NK-92 (cell line): ENCODE data around the gene CAMK2G.
"Not testable (repeated sequence)": the region's sequence is repeated elsewhere in the genome, so short reads cannot be mapped to it uniquely, and the experiment has no call there.

ENCODE experiments used
- DNase-seq: peaks from one replicate; lab custom pipeline; 2025; ENCODE audit not compliant: unreplicated experiment; lab: John Stamatoyannopoulos, UW

Gene CAMK2G

GRCh38 chr10:73841526-73842285 lies 32.6 kb downstream of the CAMK2G start:
- no peak for DNase-seq

GRCh38 chr10:73841061-73841421 lies 33.3 kb downstream of the CAMK2G start:
- no peak for DNase-seq

DNA sequence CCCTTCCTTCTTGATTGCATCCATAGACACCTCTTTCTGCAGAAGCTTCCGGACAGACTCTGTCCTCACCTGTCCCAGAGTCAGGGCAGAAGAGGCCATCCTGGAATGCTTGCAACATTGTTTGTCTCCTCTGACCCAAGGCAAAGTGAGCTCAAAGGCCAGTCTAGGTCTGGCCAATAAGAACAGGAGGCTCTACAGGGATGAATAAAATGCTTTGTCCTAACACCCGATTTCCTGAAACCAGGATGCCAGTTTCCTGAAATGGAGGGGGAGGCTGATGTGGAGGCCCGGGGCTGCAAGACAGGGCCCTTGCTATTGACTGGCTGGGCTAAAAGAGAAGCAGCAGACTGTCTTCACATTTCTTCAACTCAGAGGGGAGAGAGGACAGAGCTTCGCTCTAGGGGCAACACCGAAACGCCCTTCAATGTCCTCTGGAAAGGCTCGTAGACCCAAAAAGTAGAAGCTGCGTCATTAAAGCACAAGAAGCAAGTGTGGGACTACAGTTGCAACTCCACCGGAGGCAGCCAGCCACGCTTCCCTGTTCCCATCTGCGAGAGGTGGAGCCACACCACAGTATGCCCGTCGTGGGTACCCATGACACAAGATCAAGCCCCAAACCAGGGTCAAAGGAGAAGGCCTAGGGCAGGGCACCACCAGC lies 33.8 kb downstream of the CAMK2G start:
- DNase-seq = no peak

DNA sequence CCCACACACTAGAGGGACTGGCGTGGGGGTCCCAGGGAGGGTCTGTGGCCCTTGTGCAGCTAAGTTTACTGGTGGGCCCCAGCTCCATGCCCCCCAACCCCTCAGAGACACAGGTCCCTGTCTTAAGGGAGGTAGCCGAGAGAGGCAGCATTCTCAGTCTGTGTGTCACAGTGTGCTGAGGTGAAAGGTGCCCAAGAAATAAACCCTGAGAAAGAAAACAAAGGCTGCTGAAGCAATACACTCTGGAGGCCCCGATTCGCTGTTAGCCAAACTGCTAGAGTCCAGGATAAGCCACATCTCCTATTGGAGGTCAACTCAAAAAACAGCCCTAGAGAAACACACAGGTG lies 34.3 kb downstream of the CAMK2G start:
- no peak for DNase-seq

- no peak for DNase-seq
Observed at GRCh38 chr10:73839276-73839966, 34.9 kb downstream of the CAMK2G start.

- no peak for DNase-seq
Observed at GRCh38 chr10:73838827-73839226, 35.5 kb downstream of the CAMK2G start.

- no peak for DNase-seq
Observed at GRCh38 chr10:73838008-73838567, 36.3 kb downstream of the CAMK2G start.

- no peak for DNase-seq
Observed at GRCh38 chr10:73837072-73837471, 37.3 kb downstream of the CAMK2G start.

DNA sequence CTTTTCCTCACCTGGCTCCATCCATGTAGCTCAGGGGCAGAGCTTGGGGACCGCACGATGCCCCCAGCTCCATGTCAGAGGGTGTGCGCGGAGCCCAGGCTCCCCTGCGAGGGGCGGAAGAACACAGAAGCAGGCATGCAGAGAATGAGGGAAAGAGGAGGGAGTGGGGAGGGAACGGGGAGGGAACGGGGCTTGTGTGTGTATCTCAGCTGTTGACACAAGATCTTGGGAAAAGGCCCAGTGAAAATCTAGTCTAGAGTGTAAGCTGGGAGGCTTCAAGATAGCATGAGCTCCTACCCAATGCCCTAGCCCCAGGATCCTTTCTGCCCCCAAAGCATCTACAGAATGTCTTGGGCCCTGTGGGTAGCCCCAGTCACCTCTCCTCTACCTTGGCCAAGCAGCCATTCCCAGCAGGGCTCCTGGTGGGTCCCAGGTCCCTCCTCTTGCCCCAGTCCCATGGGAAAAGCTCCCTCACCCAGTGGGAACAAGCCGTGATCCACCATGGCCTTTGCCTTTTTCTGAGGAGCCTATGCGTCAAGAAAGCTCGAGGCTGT lies 37.9 kb downstream of the CAMK2G start:
- DNase-seq = no peak

DNA sequence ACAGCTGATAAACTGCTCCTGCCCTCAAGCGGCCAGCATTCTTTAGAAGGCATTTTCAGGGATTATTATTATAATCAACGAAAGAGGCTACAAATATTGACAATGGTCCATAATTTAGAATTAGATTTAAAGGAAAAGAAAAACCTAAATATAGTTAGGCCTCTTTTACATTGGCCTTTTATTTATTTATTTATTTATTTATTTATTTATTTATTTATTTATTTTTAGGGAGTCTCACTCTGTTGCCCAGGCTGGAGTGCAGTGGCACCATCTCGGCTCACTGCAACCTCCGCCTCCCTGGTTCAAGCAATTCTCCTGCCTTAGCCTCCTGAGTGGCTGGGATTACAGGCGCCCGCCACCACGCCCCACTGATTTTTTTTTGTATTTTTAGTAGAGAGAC lies 45.3 kb downstream of the CAMK2G start:
- not testable (repeated sequence) for DNase-seq

GRCh38 chr10:73828161-73828560 lies 46.2 kb downstream of the CAMK2G start:
- DNase-seq = no peak

- DNase-seq = no peak
Observed at GRCh38 chr10:73827346-73828089, 46.8 kb downstream of the CAMK2G start.

- no peak for DNase-seq
Observed at GRCh38 chr10:73824146-73824725, 50.1 kb downstream of the CAMK2G start.

GRCh38 chr10:73823391-73823790 lies 51.0 kb downstream of the CAMK2G start:
- no peak for DNase-seq

DNA sequence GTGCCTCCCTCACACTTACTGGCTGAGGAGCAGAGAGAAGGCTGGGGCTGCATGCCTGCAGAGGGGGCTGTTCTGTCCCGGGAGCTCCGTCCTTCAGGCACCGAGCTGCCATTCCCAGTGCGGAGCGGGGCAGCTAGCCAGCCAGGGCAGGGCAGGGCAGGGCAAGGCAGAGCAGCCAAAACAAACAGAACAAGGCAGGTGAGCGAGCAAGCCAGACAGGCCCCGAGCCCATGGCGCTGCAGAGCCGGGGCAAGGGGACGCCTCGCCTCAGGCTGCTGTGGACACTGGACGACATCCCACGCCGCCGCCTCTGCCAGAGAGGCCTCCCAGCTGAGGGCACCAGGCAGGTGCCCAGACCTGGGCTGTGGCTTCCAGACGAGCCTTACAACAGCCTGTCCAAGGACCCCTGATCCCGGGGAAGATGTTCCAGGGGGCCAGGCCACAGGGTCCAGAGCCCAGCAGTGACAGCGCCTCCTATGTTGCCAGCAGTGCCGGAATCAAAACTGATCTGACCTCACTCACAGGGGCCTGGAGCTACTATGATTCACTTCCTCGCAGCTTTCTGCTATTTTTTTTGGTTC lies 54.8 kb downstream of the CAMK2G start:
- DNase-seq = no peak

DNA sequence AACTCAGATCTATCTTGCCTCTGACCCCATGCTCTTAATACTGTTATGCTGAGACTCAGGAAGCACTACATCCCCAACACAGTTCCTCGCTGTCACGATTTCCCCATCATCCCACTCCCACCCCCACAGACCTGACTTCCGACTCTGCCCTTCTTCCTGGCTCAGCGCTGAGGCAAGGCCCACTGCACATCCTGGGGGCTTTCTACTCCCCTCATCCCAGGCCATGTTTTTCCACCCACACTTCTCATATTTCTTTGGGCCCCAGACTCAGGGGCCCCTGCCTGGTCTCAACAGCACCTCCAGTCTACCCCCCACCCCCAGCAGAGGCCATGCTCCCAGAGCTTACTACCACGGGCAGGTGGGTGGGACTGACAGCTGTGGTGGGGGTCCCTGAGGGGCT lies 55.3 kb downstream of the CAMK2G start:
- no peak for DNase-seq

GRCh38 chr10:73818402-73818801 lies 56.0 kb downstream of the CAMK2G start:
- DNase-seq = no peak

DNA sequence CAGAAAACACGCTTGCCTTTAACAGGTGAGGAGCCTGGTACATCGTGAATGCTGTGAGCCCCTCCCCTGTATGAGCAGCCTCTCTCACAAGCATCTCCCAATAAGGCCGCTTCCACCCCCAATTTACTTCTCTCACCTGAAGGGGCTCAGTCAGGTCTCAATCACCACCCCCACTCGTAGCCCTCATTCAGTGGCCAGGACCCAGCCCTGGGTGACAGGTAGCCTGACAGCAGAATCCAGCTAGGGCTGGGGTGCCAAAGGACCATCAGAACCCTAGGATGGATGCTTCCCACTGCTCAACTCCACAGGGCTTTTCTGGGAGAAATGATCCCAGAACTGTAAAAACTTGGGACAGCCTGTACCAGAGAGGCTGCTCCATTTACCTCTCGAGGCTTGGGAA lies 56.5 kb downstream of the CAMK2G start:
- DNase-seq = no peak

DNA sequence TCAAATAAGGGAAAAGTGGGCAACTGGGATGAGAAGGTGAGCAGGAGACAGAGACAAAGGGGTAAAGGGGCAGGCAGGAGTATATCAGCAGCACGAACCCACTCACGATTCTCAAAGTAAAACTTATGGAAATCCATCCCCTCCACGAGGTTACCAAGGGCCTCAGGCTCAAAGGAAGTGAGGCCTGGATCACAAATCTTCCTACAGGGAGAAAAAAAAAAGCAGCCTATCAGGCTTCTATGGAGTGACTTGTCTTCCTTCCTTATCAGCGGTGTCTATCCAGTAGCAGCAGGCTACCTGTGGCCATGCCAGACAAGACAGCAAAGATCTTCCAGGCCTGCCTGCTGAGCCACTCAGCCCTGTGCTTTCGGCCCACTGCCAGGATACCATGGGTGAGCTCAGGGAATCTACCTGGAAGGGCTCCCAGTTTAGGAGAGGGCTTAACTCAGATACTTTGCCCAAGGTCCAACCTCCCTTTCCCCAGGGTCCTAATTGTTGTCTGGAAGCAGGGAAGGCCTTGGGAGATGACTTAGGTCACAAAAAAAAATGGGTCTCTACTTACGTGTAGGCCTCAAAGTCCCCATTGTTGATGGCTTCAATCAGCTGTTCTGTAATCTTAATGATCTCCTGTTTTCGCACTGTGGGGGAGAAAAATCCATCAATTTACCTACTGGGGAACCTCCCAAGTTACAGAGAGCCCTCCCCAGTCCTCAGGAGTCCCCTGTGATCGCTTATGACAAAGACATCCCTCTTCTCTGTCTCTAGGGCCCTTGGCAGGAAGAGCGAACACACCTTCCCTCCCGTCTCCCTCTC lies 57.2 kb downstream of the CAMK2G start:
- DNase-seq = no peak

- no peak for DNase-seq
Observed at GRCh38 chr10:73815719-73816030, 58.7 kb downstream of the CAMK2G start.
